OCI-M2 (cell line): Measurements from ENCODE around the gene CARS1.
A peak's percentile ranks its signal among the peaks of the same experiment; 100 is the strongest.
"Not testable (repeated sequence)": the region's sequence is repeated elsewhere in the genome, so short reads cannot be mapped to it uniquely, and the experiment has no call there.

Experiments used
- DNase-seq: peaks from one replicate; lab custom pipeline; 2025; ENCODE audit not compliant: unreplicated experiment; lab: John Stamatoyannopoulos, UW

The CARS1 gene

GRCh38 chr11:3063876-3064275 is 6.7 kb upstream of the CARS1 start:
- not testable (repeated sequence) for DNase-seq

- not testable (repeated sequence) for DNase-seq
Measured at GRCh38 chr11:3063432-3063831, 6.2 kb upstream of the CARS1 start.

- DNase-seq, result no peak
Measured at GRCh38 chr11:3060436-3061025, 3.3 kb upstream of the CARS1 start.

- peak; percentile 34 for DNase-seq
Measured at GRCh38 chr11:3058753-3059664, 1.8 kb upstream of the CARS1 start.

GRCh38 chr11:3056296-3057068 is 741 bp downstream of the CARS1 start:
- DNase-seq, result no peak

GRCh38 chr11:3055891-3056290 is 1.3 kb downstream of the CARS1 start:
- DNase-seq, result no peak

- DNase-seq, result no peak
Measured at GRCh38 chr11:3052567-3052966, 4.7 kb downstream of the CARS1 start.

GRCh38 chr11:3052109-3052479 is 5.1 kb downstream of the CARS1 start:
- DNase-seq, result no peak

- DNase-seq, result no peak
Measured at GRCh38 chr11:3051196-3052108, 5.8 kb downstream of the CARS1 start.

- DNase-seq, result no peak
Measured at GRCh38 chr11:3050386-3051195, 6.6 kb downstream of the CARS1 start.

GRCh38 chr11:3049430-3050243 is 7.6 kb downstream of the CARS1 start:
- no peak for DNase-seq

- DNase-seq, result no peak
Measured at GRCh38 chr11:3047637-3048036, 9.6 kb downstream of the CARS1 start.

- DNase-seq, result no peak
Measured at GRCh38 chr11:3046641-3047040, 10.6 kb downstream of the CARS1 start.

- no peak for DNase-seq
Measured at GRCh38 chr11:3046190-3046589, 11.0 kb downstream of the CARS1 start.

GRCh38 chr11:3044915-3045314 is 12.3 kb downstream of the CARS1 start:
- no peak for DNase-seq

- no peak for DNase-seq
Measured at GRCh38 chr11:3044004-3044403, 13.2 kb downstream of the CARS1 start.

GRCh38 chr11:3043315-3043871 is 13.8 kb downstream of the CARS1 start:
- DNase-seq, result no peak

GRCh38 chr11:3042496-3043314 is 14.5 kb downstream of the CARS1 start:
- no peak for DNase-seq
